ENCODE data around the gene NOL4L. TPM values are rescaled to one million over a fixed set of nuclear protein-coding genes. Genes with fewer than 3 reads are reported as not detected.

The NOL4L gene
- total RNA-seq, 2 donors from 2014 or later: 18.0 to 59.7 TPM

- no peak for DNase-seq (ENCODE audit: low spot score)
- intact Hi-C loops (cut with DNase I): no loop called here
- TF ChIP-seq POLR2AphosphoS5 (IDR thresholded peaks at IDR 0.05) (no peak), CTCF (IDR thresholded peaks at IDR 0.05) (no peak), POLR2A (IDR thresholded peaks at IDR 0.05) (no peak)
- Histone ChIP-seq H3K36me3 (no peaks in the 10 kb centered on the region), H3K27ac (no peak overlapping the region), H3K4me3 (no peak overlapping the region), H3K27me3 (replicated peaks; ENCODE audit: insufficient read depth) (no peaks in the 10 kb centered on the region), H3K4me1 (replicated peaks) (peaks cover 5% of the 10 kb centered on the region), H3K9me3 (no peaks in the 10 kb centered on the region)
- 60% methylated on average over 13 of the region's 14 CpGs for WGBS
Observed at GRCh38 chr20:32518593-32519380, 66.3 kb downstream of the NOL4L start.

GRCh38 chr20:32517914-32518592, 67.1 kb downstream of the NOL4L start:
- no peak overlapping the region for H3K27ac ChIP-seq
- intact Hi-C loops (cut with DNase I): no loop called here
- no peak overlapping the region for H3K4me3 ChIP-seq
- H3K36me3 ChIP-seq: no peaks in the 10 kb centered on the region
- H3K27me3 ChIP-seq (replicated peaks; ENCODE audit: insufficient read depth): no peaks in the 10 kb centered on the region
- H3K4me1 ChIP-seq (replicated peaks): peaks cover 5% of the 10 kb centered on the region
- H3K9me3 ChIP-seq: no peaks in the 10 kb centered on the region
- WGBS: 74% methylated on average over 15 of the region's 15 CpGs
- TF ChIP-seq POLR2AphosphoS5 (IDR thresholded peaks at IDR 0.05) (no peak), POLR2A (IDR thresholded peaks at IDR 0.05) (no peak), CTCF (IDR thresholded peaks at IDR 0.05) (no peak)
- DNase-seq (ENCODE audit: low spot score): no peak

GRCh38 chr20:32517518-32517873, 67.6 kb downstream of the NOL4L start:
- 77% methylated on average over 6 of the region's 6 CpGs for WGBS
- no peak for DNase-seq (ENCODE audit: low spot score)
- Histone ChIP-seq H3K36me3 (no peaks in the 10 kb centered on the region), H3K9me3 (no peaks in the 10 kb centered on the region), H3K4me1 (replicated peaks) (peaks cover 5% of the 10 kb centered on the region), H3K27me3 (replicated peaks; ENCODE audit: insufficient read depth) (no peaks in the 10 kb centered on the region), H3K4me3 (no peak overlapping the region), H3K27ac (no peak overlapping the region)
- TF ChIP-seq POLR2A (IDR thresholded peaks at IDR 0.05) (no peak), POLR2AphosphoS5 (IDR thresholded peaks at IDR 0.05) (no peak), CTCF (IDR thresholded peaks at IDR 0.05) (no peak)
- intact Hi-C loops (cut with DNase I): no loop called here

DNA sequence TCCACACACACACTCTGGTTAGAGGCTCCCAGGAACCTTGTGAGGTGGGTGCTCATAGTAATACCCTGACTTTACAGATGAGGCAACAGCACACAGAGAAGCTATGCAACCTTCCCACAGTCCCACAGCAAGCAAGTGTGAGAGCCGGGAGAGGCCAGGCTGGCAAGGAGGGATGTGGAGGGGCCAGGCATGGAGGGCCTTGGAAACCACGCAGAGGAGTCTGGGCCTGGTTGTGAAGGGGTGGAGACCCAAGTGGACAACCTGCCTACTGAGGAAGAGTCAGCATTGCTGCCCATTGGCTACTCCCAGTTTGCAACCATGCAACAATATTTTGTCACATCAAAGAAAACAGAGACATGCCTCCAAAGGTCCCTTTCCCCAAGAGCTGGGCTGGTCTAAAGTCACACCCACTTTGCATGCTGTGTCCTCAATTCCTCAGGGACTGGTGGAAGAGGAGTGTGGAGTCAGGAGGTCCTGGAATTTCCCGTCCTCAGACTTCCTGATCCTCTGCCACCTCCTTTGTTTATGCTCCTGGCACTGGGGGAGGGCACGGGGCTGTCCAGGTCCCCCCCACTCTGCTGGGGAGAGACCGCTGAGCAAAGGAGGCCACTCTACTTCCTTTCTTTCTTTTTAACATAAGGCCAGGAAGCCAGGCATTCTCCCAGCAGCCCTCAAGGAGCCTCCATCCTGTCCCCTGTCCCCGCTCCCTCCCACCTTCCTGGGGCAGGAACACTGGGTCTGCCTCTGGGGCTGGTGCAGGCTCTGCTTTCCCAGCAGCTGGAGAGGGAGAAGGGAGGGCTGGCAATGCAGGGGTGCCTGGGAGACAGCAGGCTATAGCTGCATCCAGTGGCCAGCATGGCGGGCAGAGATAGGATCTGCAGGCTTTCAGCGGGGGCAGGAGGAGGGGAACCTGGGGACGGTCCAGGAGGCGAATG, 68.3 kb downstream of the NOL4L start:
- Histone ChIP-seq H3K4me3 (no peak overlapping the region), H3K27me3 (replicated peaks; ENCODE audit: insufficient read depth) (no peaks in the 10 kb centered on the region), H3K9me3 (no peaks in the 10 kb centered on the region), H3K4me1 (replicated peaks) (peaks cover 5% of the 10 kb centered on the region), H3K36me3 (no peaks in the 10 kb centered on the region), H3K27ac (no peak overlapping the region)
- no peak for DNase-seq (ENCODE audit: low spot score)
- intact Hi-C loops (cut with DNase I): no loop called here
- TF ChIP-seq POLR2AphosphoS5 (IDR thresholded peaks at IDR 0.05) (no peak), CTCF (IDR thresholded peaks at IDR 0.05) (no peak)
- WGBS: 32% methylated on average over 10 of the region's 10 CpGs
